BJ (cell line): ENCODE results near the gene NSDHL. TPM values are rescaled to one million over a fixed set of nuclear protein-coding genes. Genes with fewer than 3 reads are reported as not detected.

Experiments used
- CTCF ChIA-PET: fragments of 350-600 bp; formaldehyde crosslinking; extraction: SDS; loops from one replicate; lab custom pipeline; 2021; ENCODE audit warnings: antibody characterized with exemption, inconsistent platforms; lab: Yijun Ruan, JAX
- POLR2A ChIA-PET: fragments of 300-600 bp; sonication (Branson Sonifier 250); formaldehyde crosslinking; extraction: SDS; loops from one replicate; lab custom pipeline; 2021; ENCODE audit warnings: antibody characterized with exemption; lab: Charles Lee
- DNase-seq: peaks from one replicate; pipeline ENCODE4 v3.0.0-alpha.2; 2011; ENCODE audit warnings: low read depth
- H3K27me3 ChIP-seq: 2 replicates; pipeline ENCODE4 v1.6.0; 2011; ENCODE audit warnings: low read length; ENCODE audit not compliant: control insufficient read depth, insufficient read depth
- H3K36me3 ChIP-seq: 2 replicates; pipeline ENCODE4 v1.5.1; 2011; ENCODE audit warnings: low read length; ENCODE audit not compliant: control insufficient read depth, insufficient read depth
- H3K4me3 ChIP-seq: 2 replicates; pipeline ENCODE4 v1.5.1; 2011; ENCODE audit warnings: low read depth, mild to moderate bottlenecking, control low read depth, low read length
- CTCF ChIP-seq: IDR thresholded peaks from 2 replicates; pipeline ENCODE4 v1.5.1; 2011; ENCODE audit warnings: low read depth, mild to moderate bottlenecking, control low read depth, inconsistent platforms, low read length, moderate library complexity; ENCODE audit not compliant: insufficient read depth
- polyA plus RNA-seq: library from polyadenylated mRNA; depleted of rRNA; stranded (reverse); fragments of >200 nt; gene quantifications from 2 replicates; pipeline ENCODE4 v1.2.3, GENCODE V29; 2011

NSDHL gene
- polyA plus RNA-seq, 1 experiment: 13.7 TPM

GRCh38 chrX:152819732-152820131 lies 11.1 kb upstream of the NSDHL start:
- DNase-seq: no peak
- CTCF ChIA-PET: interaction anchor here (1.2 to 2.6 kb wide), 3 partner anchors 11 to 1066 kb away, joined by 5 to 16 read pairs (median 6); partner anchors contain the start of genes CETN2 and NSDHL
- H3K27me3 ChIP-seq: no peaks in the 10 kb centered on the region
- no peak for TF ChIP-seq CTCF
- POLR2A ChIA-PET: no interaction called here
- no peaks in the 10 kb centered on the region for H3K36me3 ChIP-seq
- no peak overlapping the region for H3K4me3 ChIP-seq

GRCh38 chrX:152821145-152821765 lies 9.6 kb upstream of the NSDHL start:
- Histone ChIP-seq H3K4me3 (no peak overlapping the region), H3K27me3 (no peaks in the 10 kb centered on the region), H3K36me3 (no peaks in the 10 kb centered on the region)
- CTCF ChIA-PET: interaction anchor here (0.8 to 2.6 kb wide), 9 partner anchors 8 to 1071 kb away, joined by 3 to 16 read pairs (median 3); partner anchors contain the start of genes CETN2 and NSDHL
- TF ChIP-seq CTCF: peak; percentile 68
- no peak for DNase-seq
- POLR2A ChIA-PET: no interaction called here

GRCh38 chrX:152822383-152823086 lies 8.3 kb upstream of the NSDHL start:
- TF ChIP-seq CTCF: no peak
- H3K27me3 ChIP-seq: no peaks in the 10 kb centered on the region
- H3K36me3 ChIP-seq: peaks cover under 1% of the 10 kb centered on the region; the same call in 1 of the 2 replicates
- no peak overlapping the region for H3K4me3 ChIP-seq
- ChIA-PET POLR2A (no interaction called here), CTCF (interaction anchor here (0.8 to 2.6 kb wide), 4 partner anchors 8 to 1069 kb away, joined by 3 to 16 read pairs (median 4); partner anchors contain the start of genes CETN2 and NSDHL)
- DNase-seq: no peak

GRCh38 chrX:152823657-152824056 lies 7.2 kb upstream of the NSDHL start:
- Histone ChIP-seq H3K36me3 (peaks cover 1% of the 10 kb centered on the region; the same call in 1 of the 2 replicates), H3K27me3 (no peaks in the 10 kb centered on the region), H3K4me3 (no peak overlapping the region)
- no peak for DNase-seq
- CTCF ChIA-PET: no interaction called here
- TF ChIP-seq CTCF: no peak
- POLR2A ChIA-PET: no interaction called here

GRCh38 chrX:152824841-152825374 lies 6.0 kb upstream of the NSDHL start:
- POLR2A ChIA-PET: no interaction called here
- Histone ChIP-seq H3K4me3 (no peak overlapping the region), H3K27me3 (no peaks in the 10 kb centered on the region), H3K36me3 (peaks cover 1% of the 10 kb centered on the region; the same call in 1 of the 2 replicates)
- no peak for DNase-seq
- no peak for TF ChIP-seq CTCF
- CTCF ChIA-PET: no interaction called here
